Panc1 (cell line): ENCODE measurements around the gene KRT6A. TPM values are rescaled to one million over a fixed set of nuclear protein-coding genes. Genes with fewer than 3 reads are reported as not detected.

ENCODE experiments used
- ATAC-seq: fragments of 200-7000 bp; cut with Tn5 transposase; 2 replicates; pipeline ENCODE4 v1.9.1; 2020; ENCODE audit warnings: mild to moderate bottlenecking, moderate library complexity
- BruUV-seq: library from RNA; stranded (reverse); fragments of 400-500 nt; replicated peaks from 2 replicates; lab custom pipeline; 2021; lab: Mats Ljungman, UMichigan
- CTCF ChIA-PET: fragments of 300-600 bp; sonication (Branson Sonifier 250); formaldehyde crosslinking; loops from one replicate; lab custom pipeline; 2022; ENCODE audit warnings: antibody characterized with exemption; lab: Charles Lee
- POLR2A ChIA-PET: fragments of 300-600 bp; sonication (Branson Sonifier 250); formaldehyde crosslinking; loops from one replicate; lab custom pipeline; 2022; ENCODE audit warnings: antibody characterized with exemption; lab: Charles Lee
- DNase-seq: peaks from one replicate; pipeline ENCODE4 v3.0.0-alpha.2; 2010; ENCODE audit warnings: low read depth, low spot score
- H3K27ac ChIP-seq: 2 replicates; pipeline ENCODE4 v1.5.1; 2011; ENCODE audit warnings: mild to moderate bottlenecking, low read length, inconsistent platforms
- H3K27me3 ChIP-seq: fragments of 200-500 bp; sonication (Bioruptor generic); 2 replicates; pipeline ENCODE4 v1.6.0; 2014; ENCODE audit warnings: low read length, inconsistent platforms; ENCODE audit not compliant: control insufficient read depth, insufficient read depth
- H3K36me3 ChIP-seq: fragments of 200-500 bp; sonication (Bioruptor generic); 2 replicates; pipeline ENCODE4 v1.5.1; 2014; ENCODE audit warnings: inconsistent platforms, mild to moderate bottlenecking, low read length, moderate library complexity; ENCODE audit not compliant: control insufficient read depth, insufficient read depth
- H3K4me1 ChIP-seq: 2 replicates; pipeline ENCODE4 v1.5.1; 2011; ENCODE audit warnings: inconsistent platforms, mild to moderate bottlenecking, low read length, moderate library complexity; ENCODE audit not compliant: control insufficient read depth, insufficient read depth
- H3K4me3 ChIP-seq, 2 experiments: 2 replicates each; pipeline ENCODE4 v1.5.1; 2011 to 2012; ENCODE audit warnings: low read depth in 2 of 2, low read length in 2 of 2, mild to moderate bottlenecking in 2 of 2, inconsistent platforms in 1 of 2, moderate library complexity in 1 of 2
- H3K9me3 ChIP-seq: fragments of 200-500 bp; sonication (Bioruptor generic); 2 replicates; pipeline ENCODE4 v1.5.1; 2014; ENCODE audit warnings: low read depth, mild to moderate bottlenecking, inconsistent platforms, low read length, moderate library complexity; ENCODE audit not compliant: control insufficient read depth, insufficient read depth
- POLR2AphosphoS5 ChIP-seq: IDR thresholded peaks from 2 replicates; pipeline ENCODE4 v1.6.1; 2012; ENCODE audit warnings: mild to moderate bottlenecking, low read depth, low read length, moderate library complexity
- SIN3A ChIP-seq: IDR thresholded peaks from 2 replicates; pipeline ENCODE4 v1.6.1; 2012; ENCODE audit warnings: low read depth, mild to moderate bottlenecking, low read length, moderate library complexity, borderline replicate concordance; ENCODE audit not compliant: insufficient read depth
- TCF7L2 ChIP-seq: IDR thresholded peaks from 2 replicates; pipeline ENCODE4 v1.6.1; 2011; ENCODE audit warnings: mild to moderate bottlenecking, low read depth, low read length, inconsistent platforms
- in situ Hi-C: cut with HindIII; loops from 2 replicates; pipeline ENCODE4 v1.10.0; 2016; ENCODE audit warnings: low sequenced_read_pairs, low pct_unique_long_range_greater_than_20kb
- intact Hi-C: fragments of 100-400 bp; cut with micrococcal nuclease; formaldehyde crosslinking; loops from one replicate; pipeline ENCODE4 v1.10.0; 2022; ENCODE audit not compliant: unreplicated experiment
- total RNA-seq: library from RNA; stranded (reverse); gene quantifications from one replicate; pipeline ENCODE4 v1.2.1, GENCODE V29; 2021; ENCODE audit not compliant: unreplicated experiment
- TF ChIP-seq, protein P1 (sequence below), 2 experiments: IDR thresholded peaks; 2 replicates each; pipeline ENCODE4 v1.6.1; 2011 to 2012; ENCODE audit warnings: low read depth in 2 of 2, control low read depth in 1 of 2, low read length in 1 of 2, mild to moderate bottlenecking in 1 of 2, moderate library complexity in 1 of 2; ENCODE audit not compliant: insufficient read depth in 1 of 2
- TF ChIP-seq, protein P2 (sequence below): fragments of 450-650 bp; IDR thresholded peaks from 2 replicates; pipeline ENCODE4 v1.5.1; 2017; ENCODE audit warnings: mild to moderate bottlenecking

Gene KRT6A
- total RNA-seq, 1 experiment from 2014 or later, result not detected

- Histone ChIP-seq H3K36me3 (no peaks in the 10 kb centered on the region), H3K27ac (no peak overlapping the region), H3K9me3 (no peaks in the 10 kb centered on the region), H3K4me3 (no peak overlapping the region), H3K4me1 (no peaks in the 10 kb centered on the region), H3K27me3 (peaks cover 2% of the 10 kb centered on the region; the same call in 1 of the 2 replicates)
- ChIA-PET CTCF (no interaction called here), POLR2A (interaction anchor here (0.7 kb wide), 1 partner anchor 85 kb away, joined by 4 read pairs; no protein-coding TSS in a partner anchor)
- no peak for TF ChIP-seq SIN3A
- TF ChIP-seq, protein P1, sequence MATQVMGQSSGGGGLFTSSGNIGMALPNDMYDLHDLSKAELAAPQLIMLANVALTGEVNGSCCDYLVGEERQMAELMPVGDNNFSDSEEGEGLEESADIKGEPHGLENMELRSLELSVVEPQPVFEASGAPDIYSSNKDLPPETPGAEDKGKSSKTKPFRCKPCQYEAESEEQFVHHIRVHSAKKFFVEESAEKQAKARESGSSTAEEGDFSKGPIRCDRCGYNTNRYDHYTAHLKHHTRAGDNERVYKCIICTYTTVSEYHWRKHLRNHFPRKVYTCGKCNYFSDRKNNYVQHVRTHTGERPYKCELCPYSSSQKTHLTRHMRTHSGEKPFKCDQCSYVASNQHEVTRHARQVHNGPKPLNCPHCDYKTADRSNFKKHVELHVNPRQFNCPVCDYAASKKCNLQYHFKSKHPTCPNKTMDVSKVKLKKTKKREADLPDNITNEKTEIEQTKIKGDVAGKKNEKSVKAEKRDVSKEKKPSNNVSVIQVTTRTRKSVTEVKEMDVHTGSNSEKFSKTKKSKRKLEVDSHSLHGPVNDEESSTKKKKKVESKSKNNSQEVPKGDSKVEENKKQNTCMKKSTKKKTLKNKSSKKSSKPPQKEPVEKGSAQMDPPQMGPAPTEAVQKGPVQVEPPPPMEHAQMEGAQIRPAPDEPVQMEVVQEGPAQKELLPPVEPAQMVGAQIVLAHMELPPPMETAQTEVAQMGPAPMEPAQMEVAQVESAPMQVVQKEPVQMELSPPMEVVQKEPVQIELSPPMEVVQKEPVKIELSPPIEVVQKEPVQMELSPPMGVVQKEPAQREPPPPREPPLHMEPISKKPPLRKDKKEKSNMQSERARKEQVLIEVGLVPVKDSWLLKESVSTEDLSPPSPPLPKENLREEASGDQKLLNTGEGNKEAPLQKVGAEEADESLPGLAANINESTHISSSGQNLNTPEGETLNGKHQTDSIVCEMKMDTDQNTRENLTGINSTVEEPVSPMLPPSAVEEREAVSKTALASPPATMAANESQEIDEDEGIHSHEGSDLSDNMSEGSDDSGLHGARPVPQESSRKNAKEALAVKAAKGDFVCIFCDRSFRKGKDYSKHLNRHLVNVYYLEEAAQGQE (IDR thresholded peaks at IDR 0.05; ENCODE audit: insufficient read depth in 1 of 2, low read depth in 2 of 2, low read length in 1 of 2), result no peak
- TF ChIP-seq, protein P2, sequence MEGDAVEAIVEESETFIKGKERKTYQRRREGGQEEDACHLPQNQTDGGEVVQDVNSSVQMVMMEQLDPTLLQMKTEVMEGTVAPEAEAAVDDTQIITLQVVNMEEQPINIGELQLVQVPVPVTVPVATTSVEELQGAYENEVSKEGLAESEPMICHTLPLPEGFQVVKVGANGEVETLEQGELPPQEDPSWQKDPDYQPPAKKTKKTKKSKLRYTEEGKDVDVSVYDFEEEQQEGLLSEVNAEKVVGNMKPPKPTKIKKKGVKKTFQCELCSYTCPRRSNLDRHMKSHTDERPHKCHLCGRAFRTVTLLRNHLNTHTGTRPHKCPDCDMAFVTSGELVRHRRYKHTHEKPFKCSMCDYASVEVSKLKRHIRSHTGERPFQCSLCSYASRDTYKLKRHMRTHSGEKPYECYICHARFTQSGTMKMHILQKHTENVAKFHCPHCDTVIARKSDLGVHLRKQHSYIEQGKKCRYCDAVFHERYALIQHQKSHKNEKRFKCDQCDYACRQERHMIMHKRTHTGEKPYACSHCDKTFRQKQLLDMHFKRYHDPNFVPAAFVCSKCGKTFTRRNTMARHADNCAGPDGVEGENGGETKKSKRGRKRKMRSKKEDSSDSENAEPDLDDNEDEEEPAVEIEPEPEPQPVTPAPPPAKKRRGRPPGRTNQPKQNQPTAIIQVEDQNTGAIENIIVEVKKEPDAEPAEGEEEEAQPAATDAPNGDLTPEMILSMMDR, result no peak
- no peak for TF ChIP-seq TCF7L2
- no peak for DNase-seq
- no peak for ATAC-seq
- in situ Hi-C loops, result no loop called here
- BruUV-seq, result no TSS peak
- intact Hi-C loops, result no loop called here
Observed at GRCh38 chr12:52461693-52462092, 31.4 kb downstream of the KRT6A start.

GRCh38 chr12:52458861-52459260, 34.2 kb downstream of the KRT6A start:
- no TSS peak for BruUV-seq
- in situ Hi-C loops, result no loop called here
- DNase-seq, result no peak
- ChIA-PET CTCF (interaction anchor here (0.6 kb wide), 1 partner anchor 23 kb away, joined by 4 read pairs; no protein-coding TSS in a partner anchor), POLR2A (no interaction called here)
- Histone ChIP-seq H3K36me3 (no peaks in the 10 kb centered on the region), H3K4me3 (no peak overlapping the region), H3K4me1 (peaks cover 8% of the 10 kb centered on the region; the same call in 1 of the 2 replicates), H3K9me3 (no peaks in the 10 kb centered on the region), H3K27me3 (no peaks in the 10 kb centered on the region; the same call in 1 of the 2 replicates), H3K27ac (no peak overlapping the region)
- ATAC-seq, result no peak
- TF ChIP-seq, protein P2, result no peak
- TF ChIP-seq, protein P1 (IDR thresholded peaks at IDR 0.05; ENCODE audit: insufficient read depth in 1 of 2, low read depth in 2 of 2, low read length in 1 of 2), result no peak
- TF ChIP-seq TCF7L2, result no peak
- TF ChIP-seq SIN3A, result no peak
- no peak for TF ChIP-seq POLR2AphosphoS5
- intact Hi-C loops, result no loop called here
